GM19467 (cell line): ENCODE measurements around the gene MCTP1.
"Not testable (repeated sequence)": the region's sequence is repeated elsewhere in the genome, so short reads cannot be mapped to it uniquely, and the experiment has no call there.

ENCODE experiments used
- ATAC-seq: cut with Tn5 transposase; IDR thresholded peaks from one replicate; pipeline ENCODE4 v1.9.1; 2021; ENCODE audit warnings: mild to moderate bottlenecking, moderate library complexity; ENCODE audit not compliant: unreplicated experiment

The MCTP1 gene

DNA sequence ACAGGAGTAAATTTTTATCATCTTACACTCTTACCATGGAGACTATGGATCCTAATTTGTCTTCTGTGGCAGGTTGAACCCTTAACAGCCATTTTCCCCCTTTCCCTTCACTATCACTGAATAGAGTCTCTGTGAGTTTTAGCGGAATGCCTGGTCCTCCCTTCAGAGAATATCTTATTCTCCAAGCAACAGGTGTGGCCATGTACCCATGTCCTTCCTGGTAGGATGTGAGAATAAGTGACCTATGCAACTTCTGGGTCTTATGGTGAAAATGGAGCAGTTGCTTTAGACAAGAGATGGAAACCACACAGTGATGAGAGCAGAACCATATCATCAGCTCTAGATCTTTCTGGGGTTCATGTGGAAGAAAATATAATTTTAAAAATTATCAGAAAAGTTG is 312.6 kb downstream of the MCTP1 start:
- ATAC-seq = no peak

DNA sequence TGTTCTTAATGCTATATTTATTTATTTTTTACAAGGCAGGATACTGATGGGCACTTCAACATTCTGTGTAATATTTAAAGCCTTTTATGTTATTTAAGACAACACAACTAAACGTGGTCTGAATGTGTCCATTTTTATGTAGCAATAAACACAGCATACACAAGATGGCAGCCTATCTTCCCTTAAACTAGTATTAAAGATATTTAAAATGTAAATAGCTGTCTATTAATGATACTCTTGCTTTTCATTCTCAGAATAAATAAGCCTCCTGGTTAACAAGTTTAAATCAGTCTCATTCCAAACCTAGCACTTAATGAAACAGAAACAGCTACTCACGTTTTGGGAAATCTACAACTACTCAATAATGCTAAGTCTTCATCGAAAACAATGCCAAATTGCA is 315.7 kb downstream of the MCTP1 start:
- no peak for ATAC-seq

DNA sequence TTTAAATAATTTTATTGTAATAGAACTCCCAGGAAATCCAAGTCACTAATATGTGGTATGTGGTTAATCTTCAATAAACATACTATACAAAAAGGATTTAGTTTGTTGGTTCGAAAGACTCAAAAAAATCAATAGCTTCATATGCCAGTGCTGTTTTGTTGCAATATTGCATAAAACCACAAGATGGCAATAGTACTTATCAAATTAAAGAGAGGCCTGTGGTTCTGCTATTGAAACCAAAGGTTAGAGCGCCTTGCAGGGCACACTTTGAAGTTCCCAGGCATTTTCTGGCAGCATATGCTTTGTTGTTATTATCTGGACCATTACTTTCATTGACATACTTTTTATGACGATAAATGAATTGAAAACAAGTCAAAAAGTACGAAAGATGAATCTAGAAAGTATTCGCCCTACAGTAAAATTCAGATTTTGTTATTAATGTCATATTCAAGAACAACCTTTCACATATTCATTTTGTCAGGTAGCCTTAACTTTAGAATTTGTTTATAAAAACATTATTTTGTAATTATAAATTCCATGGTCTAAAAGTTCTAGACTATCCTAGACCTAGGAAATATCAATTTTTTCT is 316.3 kb downstream of the MCTP1 start:
- ATAC-seq = no peak

DNA sequence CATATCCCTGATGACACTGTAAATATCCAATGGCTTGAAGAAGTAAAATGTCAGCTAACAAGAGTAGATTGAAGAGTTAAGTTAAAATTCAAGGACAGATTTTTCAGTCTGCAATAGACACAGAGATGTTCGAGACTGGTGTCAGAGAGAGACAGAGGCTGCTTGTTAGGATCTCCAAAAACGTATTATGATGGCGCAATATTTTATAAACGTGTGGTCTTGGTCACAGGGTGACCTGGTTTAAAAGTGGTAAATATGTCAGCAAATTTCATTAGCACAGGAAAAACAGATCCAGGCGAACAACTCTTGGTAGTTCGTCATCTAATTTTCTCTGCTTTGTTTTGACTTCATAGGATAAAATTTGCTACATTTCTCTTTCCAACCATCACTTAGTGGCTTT is 317.4 kb downstream of the MCTP1 start:
- ATAC-seq = no peak

DNA sequence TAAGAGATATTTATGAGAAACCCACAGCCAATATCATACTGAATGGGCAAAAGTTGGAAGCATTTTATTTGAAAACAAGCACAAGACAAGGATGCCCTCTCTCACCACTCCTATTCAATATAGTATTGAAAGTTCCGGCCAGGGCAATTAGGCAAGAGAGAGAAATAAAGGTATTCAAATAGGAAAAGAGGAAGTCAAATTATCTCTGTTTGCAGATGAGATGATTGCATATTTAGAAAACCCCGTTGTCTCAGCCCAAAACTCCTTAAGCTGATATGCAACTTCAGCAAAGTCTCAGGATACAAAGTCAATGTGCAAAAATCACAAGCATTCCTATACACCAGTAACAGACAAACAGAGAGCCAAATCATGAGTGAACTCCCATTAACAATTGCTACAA is 325.6 kb downstream of the MCTP1 start:
- ATAC-seq = not testable (repeated sequence)

DNA sequence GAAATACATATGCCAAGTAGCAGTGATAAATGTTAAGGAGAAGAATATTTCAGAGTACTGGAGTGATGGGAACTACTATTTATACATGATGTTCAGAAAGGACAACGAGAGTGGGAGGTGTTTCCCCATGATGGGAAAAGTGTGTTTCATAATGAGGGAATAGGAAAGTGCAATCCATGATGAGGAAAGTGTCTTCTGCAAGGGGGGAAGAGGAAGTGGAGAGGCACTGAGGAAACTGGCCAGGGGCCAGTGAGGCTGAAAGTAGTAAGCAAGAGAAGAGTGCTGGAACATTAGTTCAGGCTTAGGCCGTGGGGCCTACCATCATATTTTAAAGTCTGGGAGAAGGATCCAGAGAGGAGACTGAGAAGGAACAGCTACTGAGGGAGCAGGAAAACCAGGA is 339.2 kb downstream of the MCTP1 start:
- no peak for ATAC-seq

DNA sequence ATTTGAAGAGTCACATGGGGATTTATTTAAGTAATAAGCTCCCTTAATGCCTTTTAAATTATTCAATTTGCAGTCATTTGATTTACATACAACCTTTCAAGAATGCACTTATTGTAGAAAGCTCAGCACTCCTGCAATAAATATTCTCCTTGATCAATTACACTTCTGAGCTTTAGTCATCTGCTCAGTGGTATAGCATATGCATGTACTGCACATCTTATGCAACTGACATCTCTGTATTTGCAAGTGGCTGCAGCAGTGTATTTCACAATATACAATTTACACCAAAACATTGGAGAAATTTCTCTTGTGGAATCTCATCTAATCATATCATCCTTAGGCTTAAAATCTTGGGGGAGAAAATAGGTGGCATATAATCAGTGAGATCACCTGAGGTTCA is 340.7 kb downstream of the MCTP1 start:
- no peak for ATAC-seq

DNA sequence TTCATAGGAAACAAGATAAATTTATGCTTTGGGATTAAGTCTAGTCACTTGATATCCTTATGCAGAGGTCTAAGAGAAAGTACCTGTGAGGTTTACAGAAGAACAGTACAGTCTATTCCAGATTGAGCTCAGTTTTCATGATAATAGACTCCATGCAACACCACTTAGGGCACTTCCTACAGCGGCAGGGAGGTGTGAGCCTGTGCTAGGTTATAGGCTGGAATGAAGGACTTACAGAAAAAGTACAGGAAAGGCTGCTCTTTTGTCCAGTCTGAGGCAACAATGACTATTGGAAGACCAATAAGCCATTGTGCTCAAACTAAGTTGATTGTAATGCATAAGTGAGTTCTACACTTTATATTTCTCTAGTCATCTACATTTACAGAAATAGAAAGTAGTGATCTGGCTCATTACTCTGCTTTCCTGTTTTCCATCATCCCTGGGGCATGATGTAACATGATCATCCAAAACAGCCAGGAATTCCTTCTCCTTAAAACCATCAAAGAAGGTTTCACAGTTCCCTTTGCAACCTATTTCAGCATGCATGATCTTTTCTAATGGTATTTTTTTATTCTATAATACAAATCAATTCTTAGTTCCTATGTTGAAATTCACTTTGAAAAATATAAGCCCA is 343.7 kb downstream of the MCTP1 start:
- ATAC-seq = no peak

DNA sequence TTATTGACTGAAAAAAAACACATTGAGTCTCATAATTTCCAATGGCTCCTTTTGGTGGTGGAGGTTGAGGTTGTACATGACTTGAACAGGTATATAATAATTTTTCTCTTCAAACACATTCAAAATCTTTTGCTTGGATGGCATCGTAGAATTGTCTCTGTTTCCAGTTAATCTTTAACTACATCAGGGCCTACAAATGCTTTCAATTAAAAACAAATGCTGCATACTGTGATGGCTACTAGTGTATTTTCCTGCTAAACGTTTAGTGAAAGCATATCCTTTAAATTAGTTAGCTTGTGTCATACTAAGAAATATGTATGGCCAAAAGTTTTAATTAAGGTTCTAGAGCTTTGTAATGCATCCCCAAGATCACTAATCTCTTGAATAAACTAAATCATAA is 352.6 kb downstream of the MCTP1 start:
- ATAC-seq = no peak

DNA sequence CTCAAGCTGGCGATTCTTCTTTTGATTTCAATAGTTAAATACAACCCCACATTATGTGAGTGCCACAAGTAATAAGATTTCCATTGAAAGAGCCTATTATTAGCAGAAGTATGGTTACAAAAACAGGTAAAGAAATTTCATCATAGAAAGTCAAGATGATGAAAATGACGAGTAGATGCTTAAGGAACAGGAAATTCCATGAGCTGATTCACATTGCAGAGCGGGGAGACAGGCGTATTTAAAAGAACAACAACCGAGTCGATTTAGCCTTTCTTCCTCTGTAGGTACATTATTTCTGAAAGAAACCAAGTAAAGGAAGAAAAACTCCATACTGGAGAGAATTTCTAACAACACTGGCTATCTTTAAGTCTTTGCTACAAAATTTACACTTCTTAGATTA is 356.0 kb downstream of the MCTP1 start:
- ATAC-seq = no peak

DNA sequence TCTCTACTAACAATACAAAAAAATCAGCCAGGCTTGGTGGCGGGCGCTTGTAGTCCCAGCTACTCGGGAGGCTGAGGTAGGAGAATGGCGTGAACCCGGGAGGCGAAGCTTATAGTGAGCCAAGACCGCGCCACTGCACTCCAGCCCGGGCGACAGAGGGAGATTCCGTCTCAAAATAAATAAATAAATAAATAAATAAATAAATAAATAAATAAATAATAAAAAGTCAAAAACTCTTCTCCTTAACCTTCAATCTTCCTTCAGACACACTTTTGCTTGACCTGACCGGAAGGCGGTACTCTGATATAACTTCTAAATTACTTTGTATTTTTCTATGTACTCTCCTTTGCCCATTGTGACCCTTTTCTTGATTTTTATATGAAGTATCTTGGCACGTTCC is 364.3 kb downstream of the MCTP1 start:
- ATAC-seq = no peak

DNA sequence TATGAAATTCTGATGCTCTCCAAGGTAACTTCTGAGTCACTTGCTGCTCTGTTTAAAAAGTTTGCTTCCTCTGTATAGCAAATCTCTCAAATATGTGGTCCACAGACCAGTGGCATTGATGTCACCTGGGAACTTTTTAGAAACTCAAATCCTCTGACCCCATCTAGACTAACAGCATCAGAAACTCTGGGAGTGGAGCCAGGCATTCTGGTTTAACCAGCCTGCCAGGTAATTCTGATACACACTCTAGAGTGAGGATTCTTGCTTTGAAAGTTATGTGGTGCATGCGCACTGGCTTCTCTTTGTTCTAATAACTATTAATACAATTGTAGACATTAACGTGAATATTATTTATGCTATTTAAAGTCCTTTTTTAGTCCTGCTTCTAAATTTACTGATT is 368.3 kb downstream of the MCTP1 start:
- ATAC-seq = no peak

DNA sequence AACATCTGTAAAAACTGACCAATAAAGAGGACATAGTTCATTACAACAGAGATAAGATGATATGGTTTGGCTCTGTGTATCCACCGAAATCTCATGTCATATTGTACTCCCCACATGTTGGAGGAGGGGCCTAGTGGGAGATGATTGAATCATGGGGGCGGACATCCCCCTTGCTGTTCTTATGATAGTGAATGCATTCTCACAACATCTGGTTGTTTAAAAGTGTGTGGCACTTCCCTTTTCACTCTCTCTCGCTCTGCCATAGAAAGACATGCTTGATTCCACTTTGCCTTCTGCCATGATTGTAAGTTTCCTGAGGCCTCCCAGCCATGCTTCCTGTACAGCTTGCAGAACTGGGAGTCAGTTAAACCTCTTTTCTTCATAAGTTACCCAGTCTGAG is 373.6 kb downstream of the MCTP1 start:
- no peak for ATAC-seq

DNA sequence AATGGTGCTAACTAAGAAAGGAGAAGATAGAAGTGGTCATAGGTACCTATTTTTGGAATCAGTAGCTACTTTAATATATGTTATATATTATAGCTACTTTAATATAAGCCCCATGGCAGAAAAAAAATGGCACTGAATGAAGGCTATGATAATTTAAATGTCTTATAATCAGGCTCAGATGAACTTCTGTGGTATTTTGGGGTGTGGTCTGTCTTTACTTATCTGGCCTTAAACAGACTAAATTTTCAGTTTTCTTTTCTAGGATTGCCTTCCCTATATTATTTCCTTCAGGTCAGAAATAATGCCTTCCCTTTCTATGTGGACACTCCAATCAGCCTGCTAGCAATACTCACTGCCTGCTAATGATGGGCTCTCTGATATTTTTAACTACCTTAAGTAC is 374.2 kb downstream of the MCTP1 start:
- no peak for ATAC-seq

DNA sequence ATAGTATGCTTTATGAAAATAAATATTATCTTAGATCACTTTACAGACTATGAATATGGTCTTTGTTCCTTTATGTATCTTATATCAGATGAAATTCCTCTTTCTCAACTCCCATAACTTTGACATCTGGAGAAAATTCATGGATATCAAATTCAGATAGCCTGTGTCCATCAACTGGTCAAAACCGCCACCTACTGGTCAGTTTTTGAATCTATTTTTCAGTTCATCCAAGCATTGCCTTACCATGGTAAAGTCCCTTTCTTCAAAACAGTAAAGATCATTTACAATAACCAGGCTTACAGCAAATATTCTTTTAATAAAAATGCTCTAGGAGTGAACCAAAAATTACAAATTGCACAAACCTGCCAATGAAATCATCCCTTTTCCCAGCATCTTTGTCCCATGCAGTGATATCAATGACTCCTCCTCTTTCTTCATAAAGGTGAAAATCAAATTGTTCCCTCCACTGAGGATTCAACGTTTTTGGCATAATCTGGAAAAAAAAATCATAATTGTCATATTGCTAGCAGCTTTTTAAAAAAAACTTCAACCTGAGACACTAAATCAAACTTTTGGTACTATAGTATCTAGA is 375.9 kb downstream of the MCTP1 start:
- ATAC-seq = no peak

DNA sequence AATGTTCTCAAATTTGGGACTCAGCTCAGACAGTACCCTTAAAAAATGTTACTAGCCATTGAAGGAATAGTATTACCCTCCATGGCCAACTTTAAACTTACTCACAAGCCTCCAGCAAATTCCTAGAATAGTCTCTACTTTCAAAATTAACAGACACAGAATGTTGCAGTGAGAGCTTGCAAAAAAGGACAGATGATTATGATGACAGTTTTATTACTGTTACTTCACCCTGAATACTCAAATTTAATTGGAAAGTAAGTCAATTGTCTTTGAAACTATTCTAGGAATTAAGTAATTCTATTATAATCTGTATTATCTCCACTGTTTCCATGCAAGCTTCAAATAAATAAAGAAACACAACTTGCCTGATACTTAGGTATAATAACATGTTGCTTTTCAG is 378.1 kb downstream of the MCTP1 start:
- ATAC-seq = no peak

DNA sequence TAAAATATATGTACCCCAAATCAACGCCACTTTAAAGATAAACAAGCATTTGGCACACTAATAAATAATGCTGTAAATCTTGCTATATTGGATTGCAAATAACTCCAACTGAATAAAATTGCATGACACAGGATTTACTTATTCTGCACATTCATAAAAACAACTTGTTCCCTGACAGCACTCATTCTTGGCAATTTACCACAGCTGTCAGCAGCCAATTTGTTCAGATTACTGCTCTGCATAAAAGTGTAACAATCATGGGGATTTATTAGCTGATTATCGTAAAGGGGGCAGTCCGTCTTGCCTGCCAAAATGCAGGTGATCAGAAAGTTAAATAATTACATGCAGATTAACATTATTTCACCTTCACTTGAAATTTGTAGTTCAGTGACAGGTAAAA is 381.2 kb downstream of the MCTP1 start:
- no peak for ATAC-seq

DNA sequence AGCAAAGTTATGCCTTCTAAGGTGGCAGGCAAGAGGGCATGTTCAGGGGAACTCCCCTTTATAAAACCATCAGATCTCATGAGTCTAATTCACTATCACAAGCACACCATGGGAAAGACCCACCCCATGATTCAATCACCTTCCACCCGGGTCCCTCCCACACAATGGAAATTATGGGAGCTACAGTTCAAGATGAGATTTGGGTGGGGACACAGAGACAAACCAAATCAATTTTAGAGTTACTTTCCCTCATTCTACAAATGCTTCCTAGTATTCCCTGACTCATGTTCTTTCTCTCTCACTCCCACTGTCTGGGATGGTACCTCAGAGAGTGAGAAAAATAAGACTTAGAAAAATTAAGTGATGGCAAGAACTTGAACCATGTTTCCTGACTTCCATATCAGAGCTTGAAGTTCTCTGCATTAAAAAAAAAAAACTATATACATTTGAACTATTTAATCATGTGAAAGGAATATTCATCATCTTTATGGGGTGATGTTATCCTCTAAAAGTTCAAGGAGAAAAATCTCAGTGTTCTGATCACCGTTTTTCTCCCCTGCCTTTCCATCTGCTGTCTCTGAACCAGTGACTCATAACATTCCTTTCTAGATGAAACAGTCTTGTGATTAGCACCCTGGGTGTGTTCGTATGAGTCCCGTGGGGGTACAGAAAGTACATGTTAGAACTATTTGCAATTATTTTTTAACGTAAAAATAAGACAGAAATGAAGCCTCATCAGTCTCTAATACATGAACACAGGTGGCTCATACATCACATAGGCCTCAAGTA is 383.5 kb downstream of the MCTP1 start:
- peak; percentile 85 for ATAC-seq

DNA sequence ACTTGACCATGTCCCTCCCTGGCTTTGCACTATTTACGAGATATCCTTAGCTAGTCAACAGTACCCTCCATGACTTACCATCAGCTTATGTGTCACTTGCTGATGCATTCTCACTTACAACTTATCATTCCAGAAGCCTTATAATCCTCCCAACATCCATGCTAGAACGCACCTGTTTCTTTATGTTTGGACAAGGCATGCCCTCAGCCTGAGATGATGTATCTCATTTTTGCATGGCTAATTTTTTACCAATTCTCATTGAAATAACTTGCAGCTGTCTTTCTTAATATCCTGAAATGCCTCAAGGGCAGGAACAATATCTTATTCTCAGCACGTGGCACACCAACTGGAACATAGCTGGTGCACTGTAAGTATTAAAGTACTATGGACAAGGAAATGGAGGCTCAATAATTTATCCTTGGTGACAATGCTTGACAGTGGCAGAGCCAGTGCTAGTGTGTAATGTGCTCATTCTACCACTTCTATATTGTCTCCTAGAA is 384.8 kb downstream of the MCTP1 start:
- no peak for ATAC-seq

DNA sequence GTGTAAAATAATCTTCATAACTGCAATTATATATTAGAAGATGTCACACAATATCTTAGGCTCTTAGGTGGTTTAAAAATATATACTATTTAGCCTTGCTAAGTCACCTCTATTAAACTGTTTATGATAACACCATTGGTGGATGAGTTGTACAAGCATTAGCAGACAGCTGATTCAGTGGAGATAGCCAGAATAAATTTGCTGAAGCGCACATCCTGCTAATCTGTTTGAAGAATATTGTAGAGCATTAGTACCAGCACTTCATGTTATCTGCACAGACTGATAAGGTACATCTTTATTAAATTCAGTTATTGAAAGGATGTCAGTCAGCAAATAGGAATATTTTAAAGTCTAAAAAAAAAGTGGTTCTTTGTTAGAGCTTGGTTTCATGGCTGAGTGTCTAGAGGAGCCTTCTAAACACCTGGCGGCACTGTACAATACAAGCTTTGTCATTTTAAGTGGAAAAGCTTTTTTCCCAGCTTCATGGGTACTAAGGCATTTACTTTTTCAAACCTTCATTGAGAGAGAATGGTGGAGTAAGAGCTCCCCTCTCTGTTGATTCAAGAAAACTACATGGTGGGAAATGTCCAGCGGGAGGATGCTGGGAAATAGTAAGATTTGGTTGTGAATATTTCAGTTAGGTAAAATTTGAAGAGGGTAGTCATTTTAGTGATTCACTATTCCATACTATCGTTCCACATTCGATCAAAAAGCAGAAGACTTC is 391.3 kb downstream of the MCTP1 start:
- no peak for ATAC-seq

DNA sequence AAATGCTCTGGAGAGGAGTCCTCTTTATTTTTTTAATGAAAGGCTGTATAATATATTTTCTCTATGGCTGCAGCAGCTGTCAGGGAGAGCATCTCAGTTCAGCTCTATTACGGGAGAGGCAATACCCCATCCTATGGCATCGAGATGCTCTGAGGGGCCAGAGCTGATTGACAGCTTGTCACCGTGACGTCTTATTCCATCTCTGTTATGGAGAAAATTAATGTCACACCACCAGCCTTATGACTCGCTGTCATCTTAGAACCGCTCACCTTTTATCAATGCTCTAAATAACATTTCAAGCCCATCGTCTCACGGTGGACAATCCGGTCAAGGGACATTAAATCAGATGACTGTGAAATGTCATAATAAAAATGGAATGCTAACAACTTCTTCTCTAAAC is 392.9 kb downstream of the MCTP1 start:
- ATAC-seq = no peak
